ENCODE data around the gene EFNA2.
A peak's percentile ranks its signal among the peaks of the same experiment; 100 is the strongest.
"Not testable (repeated sequence)": the region's sequence is repeated elsewhere in the genome, so short reads cannot be mapped to it uniquely, and the experiment has no call there.

The EFNA2 gene

GRCh38 chr19:1298235-1298634, 12.6 kb downstream of the EFNA2 start:
- no peak for DNase-seq (ENCODE audit: low read depth in 3 of 3)

DNA sequence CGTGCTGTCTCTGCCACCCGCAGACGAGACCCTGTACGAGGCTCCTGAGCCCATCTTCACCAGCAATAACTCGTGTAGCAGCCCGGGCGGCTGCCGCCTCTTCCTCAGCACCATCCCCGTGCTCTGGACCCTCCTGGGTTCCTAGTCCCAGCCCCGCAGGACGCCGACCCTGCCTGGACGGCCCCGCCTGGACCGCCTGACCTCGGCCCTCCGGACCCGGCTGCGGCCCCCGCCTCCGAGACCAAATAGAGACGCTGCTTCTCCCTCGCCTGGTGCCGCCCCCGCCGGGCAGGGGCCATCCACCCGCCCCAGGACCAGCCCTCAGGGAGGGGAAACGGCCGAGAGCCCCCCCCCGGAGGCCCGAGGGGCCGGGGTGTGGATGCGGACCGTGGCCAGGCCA, 14.1 kb downstream of the EFNA2 start:
- no peak for DNase-seq (ENCODE audit: low read depth in 3 of 3)

- DNase-seq (ENCODE audit: low read depth in 3 of 3): no peak
Measured at GRCh38 chr19:1300744-1301490, 15.2 kb downstream of the EFNA2 start.

DNA sequence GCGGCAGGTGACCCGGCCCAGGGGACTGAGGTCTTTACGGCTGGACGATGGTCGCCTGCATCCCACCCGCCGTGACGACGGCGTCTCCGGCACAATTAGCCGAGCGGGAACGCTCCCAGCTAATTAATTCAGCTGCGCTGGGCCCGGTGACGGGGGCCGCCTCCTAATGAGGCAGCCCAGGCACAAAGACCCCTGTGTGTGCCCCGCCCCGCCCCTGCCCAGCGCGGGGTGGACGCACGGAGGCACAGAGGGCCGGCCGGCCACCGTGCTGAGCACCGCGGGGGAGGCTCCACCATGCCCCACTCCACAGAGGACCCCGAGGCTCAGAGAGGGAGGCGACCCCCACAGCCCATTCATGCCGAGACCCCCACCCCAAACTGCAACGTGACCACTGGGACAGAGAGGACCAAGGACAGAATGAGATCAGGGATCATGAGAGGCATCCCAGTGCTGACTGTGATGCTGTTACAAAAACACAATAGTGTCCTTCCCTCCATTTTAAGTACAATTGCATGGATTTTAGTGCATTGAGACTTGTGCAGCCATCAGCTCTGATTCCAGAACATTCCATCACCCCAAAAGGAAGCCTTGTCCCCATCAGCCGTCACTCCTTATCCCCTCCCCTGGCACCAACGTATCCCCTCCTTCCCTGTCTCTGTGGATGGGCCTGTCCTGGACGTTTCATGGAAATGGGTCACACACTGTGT, 17.0 kb downstream of the EFNA2 start:
- no peak for DNase-seq (ENCODE audit: low read depth in 3 of 3)

DNA sequence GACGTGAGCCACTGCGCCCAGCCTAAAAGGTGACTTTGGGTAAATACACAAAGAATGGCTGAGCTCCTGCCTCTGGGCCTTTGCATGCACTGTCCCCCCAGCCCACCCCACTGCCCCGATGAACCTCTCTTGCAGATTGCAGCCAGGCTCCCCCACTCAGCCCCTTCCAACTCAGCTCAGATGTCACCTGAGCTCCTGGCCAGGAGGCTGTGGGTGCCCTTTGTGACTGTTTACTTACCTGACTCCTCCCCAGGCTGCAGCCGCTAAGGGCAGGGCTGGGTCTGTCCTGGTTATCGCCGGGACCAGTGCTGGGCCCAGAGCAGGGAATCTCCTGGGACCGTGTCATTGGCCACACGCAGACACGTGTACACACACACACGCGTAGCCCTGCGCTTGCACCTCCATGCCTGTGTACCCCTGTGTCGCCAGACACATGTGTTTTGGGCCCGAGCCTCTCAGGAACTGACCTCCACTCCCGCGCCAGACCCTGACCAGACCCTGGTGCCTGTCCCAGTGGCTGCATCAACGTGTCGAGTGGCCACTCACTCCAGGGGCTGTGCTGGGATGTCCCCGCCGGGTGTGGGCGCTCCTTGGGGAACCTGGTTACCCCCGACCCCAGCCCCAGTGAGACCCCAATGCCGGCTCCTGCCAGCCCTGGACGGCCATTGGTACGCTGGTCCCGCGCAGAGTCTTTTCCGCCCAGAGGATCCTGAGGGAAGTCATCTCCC, 18.7 kb downstream of the EFNA2 start:
- no peak for DNase-seq (ENCODE audit: low read depth in 3 of 3)

DNA sequence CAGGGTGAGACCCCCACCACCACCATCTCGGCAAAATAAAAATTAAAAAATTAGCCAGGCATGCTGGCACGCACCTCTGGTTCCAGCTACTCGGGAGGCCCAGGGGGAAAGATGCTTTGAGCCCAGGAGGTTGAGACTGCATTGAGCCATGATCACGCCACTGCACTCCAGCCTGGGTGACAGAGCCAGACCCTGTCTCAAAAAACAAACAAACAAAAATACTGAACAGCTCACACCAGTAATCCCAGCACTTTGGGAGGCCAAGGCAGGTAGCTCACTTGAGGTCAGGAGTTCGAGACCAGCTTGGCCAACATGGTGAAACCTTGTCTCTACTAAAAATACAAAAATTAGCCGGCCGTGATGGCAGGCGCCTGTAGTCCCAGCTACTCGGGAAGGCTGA, 19.7 kb downstream of the EFNA2 start:
- not testable (repeated sequence) for DNase-seq (ENCODE audit: low read depth in 3 of 3)

DNA sequence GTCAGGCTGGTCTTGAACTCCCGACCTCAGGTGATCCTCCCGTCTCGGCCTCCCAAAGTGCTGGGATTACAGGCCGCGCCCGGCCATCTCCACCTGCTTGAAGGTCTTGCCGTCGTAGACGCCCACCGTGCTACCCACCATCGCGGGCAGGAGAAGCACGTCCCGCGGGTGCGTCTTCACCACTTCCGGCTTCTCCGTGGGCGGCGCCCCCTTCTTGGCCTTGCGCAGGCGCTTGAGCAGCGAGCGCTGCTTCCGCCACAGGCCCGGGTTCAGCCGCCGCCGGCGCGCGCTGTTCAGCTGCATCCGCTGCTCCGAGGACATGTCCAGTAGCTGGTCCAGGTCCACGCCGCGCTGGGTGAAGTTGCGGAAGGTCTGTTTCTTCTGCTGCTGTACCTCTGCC, 21.6 kb downstream of the EFNA2 start:
- no peak for DNase-seq (ENCODE audit: low read depth in 3 of 3)

DNA sequence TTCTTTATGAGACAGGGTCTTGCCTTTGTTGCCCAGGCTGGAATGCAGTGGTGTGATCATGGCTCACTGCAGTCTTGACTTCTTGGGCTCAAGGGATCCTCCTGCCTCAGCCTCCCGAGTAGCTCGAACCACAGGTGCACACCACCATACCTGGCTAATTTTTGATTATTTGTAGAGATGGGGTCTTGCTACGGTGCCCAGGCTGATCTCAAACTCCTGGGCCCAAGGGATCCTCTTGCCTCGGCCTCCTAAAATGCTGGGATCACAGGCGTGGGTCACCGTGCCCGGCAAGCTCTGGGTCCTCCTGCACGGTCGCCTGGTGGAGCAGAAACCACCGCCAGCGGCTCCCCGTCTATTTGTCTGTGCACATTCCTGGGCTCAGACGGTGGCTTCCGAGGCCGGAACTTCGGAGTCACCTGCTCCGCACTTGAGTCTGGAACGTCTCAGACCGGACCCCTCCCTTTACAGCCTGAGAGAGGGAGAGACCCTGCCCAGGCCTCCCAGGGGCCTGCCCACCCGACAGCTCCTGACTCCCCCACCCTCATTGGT, 22.2 kb downstream of the EFNA2 start:
- DNase-seq (ENCODE audit: low read depth in 3 of 3): no peak

GRCh38 chr19:1308718-1309117, 23.0 kb downstream of the EFNA2 start:
- DNase-seq (ENCODE audit: low read depth in 3 of 3): no peak

GRCh38 chr19:1309977-1310852, 24.5 kb downstream of the EFNA2 start:
- no peak for DNase-seq (ENCODE audit: low read depth in 3 of 3)

DNA sequence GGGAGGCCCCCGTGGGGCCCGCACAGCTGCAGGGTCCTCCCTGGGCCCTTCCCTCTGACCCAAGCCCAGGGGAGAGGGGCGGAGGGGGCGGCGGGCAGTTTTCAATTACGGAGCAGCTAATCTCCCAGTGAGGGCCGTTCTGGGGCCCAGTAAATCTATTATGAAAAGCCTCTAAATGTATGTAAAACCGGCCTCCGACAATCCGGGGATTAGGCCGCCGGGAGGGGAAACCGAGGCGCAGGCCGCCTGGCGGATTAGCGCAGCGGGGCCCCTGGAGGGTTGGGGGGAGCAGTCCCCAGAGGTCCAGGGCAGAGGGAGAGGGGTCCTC, 25.1 kb downstream of the EFNA2 start:
- DNase-seq (ENCODE audit: low read depth in 3 of 3): no peak

GRCh38 chr19:1311543-1312091, 25.9 kb downstream of the EFNA2 start:
- DNase-seq (ENCODE audit: low read depth in 3 of 3): no peak

GRCh38 chr19:1312767-1313694, 27.4 kb downstream of the EFNA2 start:
- DNase-seq (ENCODE audit: low read depth in 3 of 3): no peak

GRCh38 chr19:1313695-1314613, 28.3 kb downstream of the EFNA2 start:
- no peak for DNase-seq (ENCODE audit: low read depth in 3 of 3)

GRCh38 chr19:1315470-1316166, 29.9 kb downstream of the EFNA2 start:
- peak in 1 of 3 experiments; percentile 39 for DNase-seq (ENCODE audit: low read depth in 3 of 3)

GRCh38 chr19:1316466-1316865, 30.8 kb downstream of the EFNA2 start:
- no peak for DNase-seq (ENCODE audit: low read depth in 3 of 3)

- DNase-seq (ENCODE audit: low read depth in 3 of 3): no peak
Measured at GRCh38 chr19:1317274-1318003, 31.8 kb downstream of the EFNA2 start.
